Skin epidermis (tissue), 12 donors: ENCODE results near the gene PIP4K2A.
"Not testable (repeated sequence)": the region's sequence is repeated elsewhere in the genome, so short reads cannot be mapped to it uniquely, and the experiment has no call there.

ENCODE experiments used
- H3K27ac ChIP-seq, 21 experiments: fragments of 200-600 bp; sonication (generic) in 11 of 21; one replicate each; pipeline ENCODE4 v1.5.0; 2020; ENCODE audit warnings: mild to moderate bottlenecking in 3 of 21, inconsistent platforms in 2 of 21, moderate library complexity in 2 of 21
- H3K4me3 ChIP-seq, 7 experiments: fragments of 200-600 bp; sonication (generic) in 2 of 7; one replicate each; pipeline ENCODE4 v1.5.0; 2020; ENCODE audit warnings: inconsistent platforms in 2 of 7, mild to moderate bottlenecking in 2 of 7, moderate library complexity in 1 of 7

The PIP4K2A gene

DNA sequence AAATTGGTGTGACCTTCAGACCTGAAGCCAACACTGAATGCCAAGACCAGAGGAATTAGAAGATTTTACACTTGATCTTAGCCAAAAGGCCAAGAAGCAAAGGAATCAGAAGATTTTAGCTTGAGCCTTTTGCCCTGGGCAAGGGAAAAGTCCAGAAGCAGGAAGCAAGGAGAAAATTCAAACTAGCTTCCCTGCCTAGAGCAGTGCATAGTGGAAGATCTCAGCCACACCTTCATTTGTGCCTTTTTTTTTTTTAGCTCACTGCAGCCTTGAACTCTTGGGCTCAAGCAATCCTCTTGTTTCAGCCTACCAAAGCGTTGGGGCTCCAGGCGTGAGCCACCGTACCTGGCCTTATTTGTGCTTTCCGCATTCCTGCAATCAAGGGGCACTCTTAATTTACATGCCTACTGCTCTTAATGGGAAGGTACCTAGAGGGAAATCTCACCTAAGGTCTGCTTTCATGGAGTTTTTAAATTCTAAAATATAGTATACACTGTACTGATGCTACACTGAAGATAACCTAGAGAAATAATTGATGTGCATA lies 8.3 kb upstream of the PIP4K2A start:
- Histone ChIP-seq H3K27ac (no peak overlapping the region), H3K4me3 (no peak overlapping the region)

DNA sequence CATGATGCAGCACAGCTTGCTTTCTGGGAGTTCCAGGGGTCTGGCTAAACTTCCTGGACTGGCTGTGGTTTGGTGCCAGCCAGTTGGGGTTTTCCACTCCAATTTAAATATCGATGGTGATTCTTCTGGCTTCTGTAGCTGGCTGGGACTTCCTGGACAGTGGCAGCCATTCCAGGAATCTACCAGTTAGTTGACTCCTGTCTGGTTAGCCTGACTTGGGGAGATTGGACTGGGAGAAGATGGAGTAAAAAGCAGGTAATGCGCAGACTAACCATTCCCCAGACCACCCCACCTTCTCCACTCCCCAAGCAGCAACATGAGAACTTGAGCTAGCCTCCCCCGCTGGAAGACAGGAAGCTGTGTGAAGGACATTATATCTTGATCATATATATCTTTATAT lies 6.3 kb upstream of the PIP4K2A start:
- no peak overlapping the region for H3K27ac ChIP-seq
- no peak overlapping the region for H3K4me3 ChIP-seq

DNA sequence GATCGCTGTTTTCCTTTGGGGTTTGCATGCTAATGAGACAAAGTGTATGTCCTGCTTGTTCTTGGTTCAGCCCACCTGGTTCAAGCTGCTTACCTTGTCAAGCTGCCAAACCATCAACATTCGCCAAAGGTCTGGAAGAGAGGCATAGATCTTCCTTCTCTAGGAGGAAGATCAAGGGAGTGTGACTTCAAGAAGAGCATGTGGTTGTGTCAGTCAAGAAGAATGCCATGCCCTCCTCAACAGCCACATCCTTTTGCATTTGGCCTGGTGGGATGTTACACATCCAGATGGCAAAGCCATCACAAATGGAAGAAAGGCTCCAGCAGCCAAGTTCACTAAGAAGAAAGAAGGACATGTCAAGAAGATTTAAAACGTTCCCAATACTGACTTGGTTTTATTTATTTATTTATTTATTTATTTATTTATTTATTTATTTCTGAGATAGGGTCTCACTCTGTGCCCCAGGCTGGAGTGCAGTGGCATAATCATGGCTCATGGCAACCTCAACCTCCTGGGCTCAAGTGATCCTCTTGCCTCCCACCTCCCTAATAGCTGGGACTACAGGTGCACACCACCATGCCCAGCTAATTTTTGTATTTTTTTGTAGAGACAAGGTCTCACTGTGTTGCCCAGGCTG lies 5.1 kb upstream of the PIP4K2A start:
- no peak overlapping the region for H3K27ac ChIP-seq
- no peak overlapping the region for H3K4me3 ChIP-seq

DNA sequence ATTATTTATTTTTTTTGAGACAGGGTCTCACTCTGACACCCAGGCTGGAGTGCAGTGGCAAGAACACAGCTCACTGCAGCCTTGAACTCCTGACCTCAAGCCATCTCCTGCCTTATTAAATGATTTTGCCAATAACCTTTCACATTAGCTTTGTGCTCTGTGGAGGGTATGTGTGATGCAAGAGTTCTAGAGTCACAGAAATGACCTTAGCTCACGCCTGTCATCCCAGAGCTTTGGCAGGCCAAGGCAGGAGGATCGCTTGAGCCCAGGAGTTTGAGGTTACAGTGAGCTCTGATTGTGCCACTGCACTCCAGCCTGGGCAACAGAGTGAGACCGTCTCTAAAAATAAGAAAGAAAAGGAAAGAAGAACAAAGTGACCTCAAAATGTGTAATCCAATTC lies 4.3 kb upstream of the PIP4K2A start:
- not testable (repeated sequence) for H3K4me3 ChIP-seq, H3K27ac ChIP-seq

DNA sequence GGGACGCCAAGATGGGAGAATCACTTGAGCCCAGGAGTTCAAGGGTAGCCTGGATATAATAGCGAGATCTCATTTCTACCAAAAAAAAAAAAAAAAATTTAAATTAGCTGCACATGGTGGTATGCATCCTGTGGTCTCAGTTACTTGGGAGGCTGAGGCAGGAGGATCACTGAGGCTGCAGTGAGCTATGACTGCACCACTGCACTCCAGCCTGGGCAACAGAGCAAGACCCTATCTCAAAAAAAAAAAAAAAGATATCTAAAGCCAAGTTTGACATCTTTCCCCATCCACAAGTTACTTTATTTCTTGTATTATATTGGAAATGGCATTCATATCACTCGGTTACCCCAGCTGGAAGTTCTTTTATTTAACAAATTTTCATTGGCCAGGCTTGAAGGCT lies 3.4 kb upstream of the PIP4K2A start:
- no peak overlapping the region for H3K27ac ChIP-seq
- H3K4me3 ChIP-seq: no peak overlapping the region

DNA sequence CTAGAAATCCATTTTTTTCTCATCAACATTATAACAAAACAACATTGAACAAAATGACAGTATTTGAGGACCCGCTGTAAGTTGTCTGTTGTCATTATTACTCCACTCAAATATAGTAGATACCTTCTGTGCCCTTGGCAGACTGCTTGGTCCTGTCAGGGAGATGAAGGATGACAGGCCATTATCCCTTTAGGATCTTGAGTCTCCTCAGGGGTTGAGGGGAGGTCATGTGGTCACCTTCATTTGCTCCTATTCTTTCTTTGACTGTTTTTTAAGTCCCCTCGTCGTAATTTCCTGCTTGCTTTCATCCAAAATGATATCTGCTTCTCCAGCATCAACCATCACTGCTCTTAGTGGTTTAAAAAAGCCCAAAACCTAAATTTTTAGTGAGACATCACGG lies 2.6 kb upstream of the PIP4K2A start:
- no peak overlapping the region for H3K27ac ChIP-seq
- H3K4me3 ChIP-seq: no peak overlapping the region

DNA sequence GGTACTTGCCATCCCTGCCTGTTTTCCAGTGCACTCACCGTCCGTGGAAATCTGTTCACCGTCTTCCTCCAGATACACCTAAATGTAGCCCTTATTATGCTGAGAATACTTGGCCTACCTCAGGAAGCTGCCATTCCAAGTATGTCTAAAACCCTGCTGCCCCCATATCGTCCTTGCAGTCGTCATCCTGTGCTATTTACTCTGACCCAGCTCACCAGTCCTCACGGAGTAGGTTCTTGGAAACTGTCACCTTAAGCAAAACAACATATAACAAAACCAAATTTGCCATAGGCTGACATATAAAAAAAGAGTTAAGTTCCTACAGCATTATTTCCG lies 880 bp upstream of the PIP4K2A start:
- Histone ChIP-seq H3K4me3 (peak overlapping the region in 2 of 7 experiments; percentile 41 to 56), H3K27ac (peak overlapping the region in 5 of 21 experiments; percentile 66 to 92 (median 84))

DNA sequence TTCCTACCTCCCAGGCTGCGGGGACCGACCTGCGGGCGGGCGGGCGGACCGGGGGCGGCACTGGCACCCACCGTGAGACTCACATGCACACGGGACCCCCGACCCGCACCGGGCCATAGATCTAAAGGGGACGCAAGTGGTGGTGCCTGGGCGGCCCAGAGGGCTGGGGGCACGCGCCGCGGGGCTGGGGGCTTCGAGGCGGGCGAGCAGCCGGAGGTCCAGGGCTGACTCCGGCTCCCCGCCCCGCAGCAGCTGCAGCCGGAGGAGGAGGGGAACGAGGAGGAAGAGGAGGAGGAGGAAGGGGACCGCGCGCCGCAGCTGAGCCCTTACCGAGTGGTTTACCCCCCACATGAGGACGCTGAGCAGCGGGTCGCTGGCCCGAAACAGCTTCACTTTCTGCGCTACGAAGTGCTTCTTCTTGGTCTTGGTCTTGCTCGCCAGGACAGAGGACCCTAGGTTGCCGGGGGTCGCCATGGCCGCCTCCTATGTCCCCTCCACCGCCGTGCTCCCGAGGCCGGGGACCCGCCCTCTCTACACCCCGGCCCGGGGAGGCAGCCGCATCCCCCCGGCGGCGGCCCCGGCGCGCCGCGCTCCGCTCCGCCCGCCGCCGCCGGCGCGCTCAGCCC lies 412 bp downstream of the PIP4K2A start:
- Histone ChIP-seq H3K27ac (peak overlapping the region; percentile 61 to 96 (median 86)), H3K4me3 (peak overlapping the region; percentile 74 to 96 (median 89))

DNA sequence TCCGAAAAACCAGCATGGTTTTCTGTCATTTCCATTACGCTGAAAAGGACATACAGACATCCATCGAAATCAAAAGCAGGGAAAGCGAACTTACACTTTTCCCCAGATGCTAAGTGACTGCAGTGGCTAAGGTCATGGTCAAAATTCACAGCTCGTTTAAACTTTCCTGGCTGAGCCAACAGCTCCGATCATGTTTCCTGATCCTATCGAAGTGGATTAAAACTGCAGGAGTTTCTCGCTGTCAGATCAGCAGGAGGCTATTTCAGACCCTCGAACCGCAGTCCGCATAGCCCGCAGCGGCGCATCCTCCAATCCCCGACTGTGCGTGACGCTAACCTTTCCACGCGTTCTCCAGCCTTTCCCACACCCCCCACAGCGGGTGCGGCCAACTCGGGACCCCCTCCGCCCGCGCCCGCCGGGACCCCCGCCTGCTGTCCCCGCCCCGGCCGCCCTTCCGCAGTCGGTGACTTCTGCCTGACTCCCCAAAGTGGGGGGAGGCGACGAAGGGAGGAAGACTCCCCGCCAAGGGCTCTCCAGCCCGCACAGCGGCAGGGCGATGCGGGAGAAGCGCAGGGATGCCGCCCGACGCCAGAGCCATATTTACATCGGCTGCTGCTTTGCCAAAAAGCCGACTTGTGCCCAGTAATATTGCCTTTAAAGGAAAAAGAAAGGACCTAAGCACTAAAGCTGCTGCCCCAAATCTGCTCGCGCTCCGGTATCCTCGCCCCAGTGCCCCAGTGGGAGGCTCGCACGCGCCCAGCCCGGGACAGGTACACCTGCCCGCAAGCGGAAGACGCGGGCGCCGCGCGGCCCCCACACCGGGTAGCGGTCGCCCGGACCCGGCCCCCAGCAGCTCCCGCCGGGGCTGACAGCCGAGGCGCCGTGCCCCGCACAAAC lies 1.2 kb downstream of the PIP4K2A start:
- Histone ChIP-seq H3K4me3 (peak overlapping the region; percentile 74 to 96 (median 89)), H3K27ac (peak overlapping the region; percentile 61 to 96 (median 86))

DNA sequence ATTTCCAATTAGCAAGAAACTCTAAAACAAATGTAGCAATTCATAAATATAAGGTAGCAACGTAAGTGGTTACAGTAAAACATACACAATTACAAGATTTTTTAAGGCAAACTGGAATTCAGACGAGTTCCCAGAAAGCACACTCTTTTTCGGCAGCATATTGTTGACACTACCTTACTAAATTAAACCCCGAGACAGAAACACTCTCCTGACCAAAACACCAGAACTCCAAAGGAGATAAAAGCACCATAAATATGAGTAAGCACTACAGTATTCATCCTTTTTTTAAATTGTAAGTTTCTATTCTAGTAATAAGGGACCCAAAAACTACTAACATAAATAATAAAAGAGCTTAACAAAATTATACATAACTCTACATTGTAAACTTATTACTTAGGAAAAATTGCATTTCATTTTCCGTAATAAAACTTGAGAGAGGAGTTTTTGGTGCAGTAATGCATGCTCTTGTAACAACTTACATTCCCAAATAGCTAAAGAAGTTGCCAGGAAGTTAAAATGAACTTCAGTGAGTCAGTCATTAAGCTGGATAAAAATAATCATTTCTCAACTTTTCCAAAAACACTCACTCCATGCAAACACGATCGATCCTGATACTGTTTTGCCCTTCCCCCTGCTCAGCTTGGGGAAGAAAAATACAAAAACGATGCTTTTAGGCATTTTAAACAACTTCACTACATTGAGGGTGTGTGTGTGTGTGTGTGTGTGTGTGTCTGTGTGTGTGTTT lies 2.0 kb downstream of the PIP4K2A start:
- Histone ChIP-seq H3K27ac (peak overlapping the region in 18 of 21 experiments; percentile 61 to 96 (median 86)), H3K4me3 (peak overlapping the region; percentile 74 to 96 (median 89))

DNA sequence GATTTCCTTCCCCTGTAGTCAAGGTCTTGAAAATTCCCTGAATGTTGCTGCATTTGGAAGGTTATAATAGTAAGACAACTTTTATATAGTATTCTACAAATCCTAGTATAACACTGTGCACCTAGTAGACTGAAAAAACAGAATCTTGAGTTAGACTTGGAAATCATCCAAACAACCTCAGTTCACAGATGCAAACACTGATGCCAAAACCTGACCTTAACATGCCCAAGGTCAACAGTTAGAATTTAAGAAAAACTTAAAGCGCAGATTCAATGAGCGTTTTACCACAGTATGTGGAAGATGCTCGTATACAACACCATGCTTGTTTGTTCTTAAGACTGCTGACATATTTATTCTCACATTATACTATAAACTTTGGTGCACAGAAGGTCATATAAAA lies 3.0 kb downstream of the PIP4K2A start:
- no peak overlapping the region for H3K27ac ChIP-seq
- H3K4me3 ChIP-seq: no peak overlapping the region

DNA sequence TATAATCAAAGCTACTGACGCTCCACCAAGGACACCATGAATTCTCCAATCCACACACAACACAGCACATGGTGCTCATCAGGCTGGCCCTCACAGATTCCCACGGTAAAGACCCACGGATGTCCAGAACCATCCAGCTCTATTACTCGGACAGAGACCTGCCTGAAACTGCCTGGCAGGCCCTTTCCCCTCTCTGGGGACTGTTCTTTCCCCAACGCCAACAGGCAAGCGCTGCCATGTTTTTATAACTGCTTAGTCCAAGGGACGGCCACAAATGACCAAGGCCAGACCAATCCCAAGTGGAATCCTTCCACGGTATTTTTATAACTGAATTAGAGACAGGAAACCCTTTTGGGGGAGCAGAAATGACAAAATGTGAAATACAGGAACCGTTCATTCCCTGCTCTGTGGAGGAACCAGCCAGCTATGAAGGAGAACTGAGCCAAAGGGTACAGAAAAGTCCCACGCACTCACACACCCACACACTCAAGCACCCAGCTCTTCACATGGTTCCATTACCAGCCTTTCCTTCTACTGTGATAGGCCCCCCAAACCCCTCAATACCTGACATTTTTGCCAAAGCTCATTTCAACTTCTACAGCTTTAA lies 4.1 kb downstream of the PIP4K2A start:
- H3K27ac ChIP-seq: peak overlapping the region in 2 of 21 experiments; percentile 10 to 41
- no peak overlapping the region for H3K4me3 ChIP-seq

DNA sequence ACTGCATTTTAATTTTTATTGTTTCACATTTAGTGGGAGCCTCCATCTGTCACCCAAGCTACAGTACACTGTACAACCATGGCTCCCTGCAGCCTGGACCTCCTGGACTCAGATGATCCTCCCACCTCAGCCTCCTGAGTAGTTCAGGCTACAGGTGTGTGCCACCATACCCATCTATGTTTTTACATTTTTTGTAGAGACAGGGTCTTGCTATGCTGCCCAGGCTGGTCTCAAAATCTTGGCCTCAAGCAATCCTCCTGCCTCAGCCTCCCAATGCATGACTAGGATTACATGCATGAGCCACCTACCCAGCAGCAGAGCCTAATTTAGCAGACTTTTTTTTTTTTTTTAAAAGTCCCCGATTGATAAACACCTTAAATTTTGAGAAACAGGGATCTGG lies 5.6 kb downstream of the PIP4K2A start:
- Histone ChIP-seq H3K4me3 (no peak overlapping the region), H3K27ac (no peak overlapping the region)

DNA sequence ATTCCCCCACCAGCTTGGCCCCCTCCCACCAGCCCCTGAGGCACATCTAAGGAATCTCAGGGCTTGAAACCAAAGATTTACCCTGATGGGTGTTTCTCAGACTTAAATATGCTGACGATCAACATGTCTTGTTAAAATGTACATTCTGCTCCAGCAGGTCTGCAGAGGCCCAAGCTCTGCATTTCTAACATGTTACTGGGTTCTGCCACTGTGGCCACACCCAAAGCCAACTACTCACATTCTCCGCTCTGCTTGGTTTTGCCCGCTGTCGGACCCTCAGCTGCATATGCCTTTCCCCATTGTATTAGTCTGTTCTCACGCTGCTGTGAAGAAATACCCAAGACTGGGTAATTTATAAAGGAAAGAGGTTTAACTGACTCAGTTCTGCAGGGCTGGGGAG lies 8.9 kb downstream of the PIP4K2A start:
- no peak overlapping the region for H3K27ac ChIP-seq
- no peak overlapping the region for H3K4me3 ChIP-seq

DNA sequence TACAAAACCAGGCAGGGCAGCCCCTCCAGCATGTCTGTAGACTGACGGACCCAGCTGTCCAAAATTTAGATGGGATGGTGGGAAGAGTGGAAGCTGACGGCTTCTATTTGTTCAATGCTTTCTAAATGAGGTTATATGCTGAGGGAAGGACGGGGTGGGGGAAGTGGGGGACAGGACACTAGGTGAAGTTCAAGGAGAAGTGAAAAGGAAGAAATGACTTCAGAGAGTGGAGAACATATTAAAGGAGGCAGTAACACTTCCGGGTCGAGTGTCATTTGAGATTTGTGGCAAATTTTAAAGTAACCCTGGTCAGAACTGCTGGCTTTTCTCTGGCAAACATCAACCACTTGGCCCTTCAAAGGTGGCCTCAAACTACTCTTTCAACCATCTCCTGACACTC lies 9.4 kb downstream of the PIP4K2A start:
- Histone ChIP-seq H3K27ac (no peak overlapping the region), H3K4me3 (no peak overlapping the region)

DNA sequence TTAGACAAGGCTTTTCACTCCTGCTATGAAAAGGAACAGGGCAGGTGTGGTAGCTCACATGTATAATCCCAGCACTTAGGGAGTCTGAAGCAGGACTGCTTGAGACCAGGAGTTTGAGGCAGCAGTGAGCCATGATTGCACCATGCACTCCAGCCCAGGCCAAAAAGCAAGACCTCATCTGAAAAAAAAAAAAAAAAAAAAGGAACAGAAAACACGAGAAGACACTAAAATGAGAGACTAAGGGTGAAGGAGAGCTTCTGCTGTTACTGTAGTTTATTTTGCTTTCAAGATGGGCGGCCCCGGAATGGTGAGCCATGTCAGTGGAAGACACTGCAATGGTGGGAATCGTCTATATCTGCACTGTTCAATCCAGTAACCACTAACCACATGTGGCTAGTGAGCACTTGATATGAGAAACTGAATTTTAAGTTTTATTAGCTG lies 9.9 kb downstream of the PIP4K2A start:
- Histone ChIP-seq H3K27ac (no peak overlapping the region), H3K4me3 (no peak overlapping the region)

DNA sequence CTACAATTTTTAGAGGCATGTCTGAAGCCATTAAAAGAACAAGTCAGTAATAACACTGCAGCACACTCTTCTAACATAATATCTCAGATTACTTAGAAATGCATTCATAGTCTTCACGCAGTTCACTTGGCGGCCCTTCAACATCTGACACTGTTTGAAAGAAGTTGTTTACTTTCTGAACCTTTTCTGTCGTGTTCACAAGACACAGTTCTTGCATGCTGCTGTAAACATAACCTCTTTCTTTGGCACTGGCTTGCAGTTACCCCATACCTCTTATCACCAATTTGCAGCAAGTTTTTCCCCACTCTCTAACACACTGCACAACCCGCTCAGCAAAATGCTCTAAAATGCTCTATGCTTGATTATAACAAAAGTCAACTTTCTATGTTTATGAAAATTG lies 12.0 kb downstream of the PIP4K2A start:
- no peak overlapping the region for H3K4me3 ChIP-seq
- H3K27ac ChIP-seq: no peak overlapping the region

DNA sequence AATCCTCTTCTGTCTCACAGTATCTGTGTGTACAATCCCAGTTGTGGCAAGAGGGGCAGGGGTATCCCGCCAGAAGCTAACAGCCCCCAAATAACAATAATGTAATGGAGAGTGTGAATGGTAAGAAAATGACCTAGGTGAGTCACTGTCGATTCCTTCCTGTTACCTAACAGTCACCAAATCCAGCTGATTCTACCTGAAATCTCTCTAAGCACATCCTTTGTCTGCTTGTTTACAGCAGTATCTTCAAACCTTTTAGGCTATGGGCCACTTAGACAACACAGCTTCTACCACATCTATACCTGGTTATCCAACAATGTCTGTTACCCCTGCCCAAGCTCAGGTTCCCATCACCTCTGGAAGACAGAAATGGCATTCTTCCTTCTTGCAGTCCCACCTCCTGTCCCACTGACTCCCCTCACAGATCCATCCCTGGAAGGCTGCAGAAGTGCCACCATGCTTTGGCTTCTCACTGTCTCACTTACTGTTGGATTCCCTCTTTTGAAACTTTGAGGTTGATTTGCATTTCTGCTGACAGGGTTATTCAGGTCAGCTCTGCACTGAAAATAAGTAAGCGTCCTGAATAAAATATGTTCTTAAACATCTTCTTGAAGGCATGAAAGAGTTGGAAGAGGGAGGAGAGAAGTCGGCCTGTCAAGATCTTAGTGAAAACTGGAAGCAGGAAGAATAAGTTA lies 13.1 kb downstream of the PIP4K2A start:
- H3K4me3 ChIP-seq: no peak overlapping the region
- no peak overlapping the region for H3K27ac ChIP-seq

DNA sequence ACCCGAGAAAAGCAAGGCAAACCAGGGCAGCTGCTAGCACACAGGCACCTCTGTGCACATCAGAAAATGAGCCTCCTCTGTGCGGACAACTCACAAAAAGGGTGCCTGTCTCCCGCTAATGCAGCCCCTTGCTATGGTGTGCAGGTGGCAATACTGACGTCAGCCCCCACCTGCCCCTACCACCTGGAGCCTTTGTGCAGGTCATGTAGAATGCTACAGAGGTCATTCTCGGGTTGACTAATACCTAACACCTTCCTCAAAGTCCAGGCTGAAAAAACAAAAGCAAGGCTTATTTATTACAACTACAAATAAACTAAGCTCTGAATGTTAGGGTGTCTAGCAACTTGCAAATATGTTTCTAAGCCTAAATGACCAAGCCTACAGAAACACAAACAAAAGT lies 13.9 kb downstream of the PIP4K2A start:
- Histone ChIP-seq H3K27ac (no peak overlapping the region), H3K4me3 (no peak overlapping the region)
